Liver (tissue), 9 donors: ENCODE data around the gene INPP4B. TPM values are rescaled to one million over a fixed set of nuclear protein-coding genes. Genes with fewer than 3 reads are reported as not detected.

ENCODE experiments used
- DNase-seq: peaks from one replicate; pipeline ENCODE4 v3.0.0-alpha.2; 2017; ENCODE audit warnings: low spot score
- H3K27ac ChIP-seq, 2 donors: one replicate each; pipeline ENCODE4 v1.7.0; 2013; ENCODE audit warnings: inconsistent platforms in 2 of 2, low read length in 2 of 2, control low read depth in 1 of 2, low read depth in 1 of 2, mild to moderate bottlenecking in 1 of 2
- H3K27me3 ChIP-seq, 4 donors: one replicate each; pipeline versions ENCODE4 v1.6.1 to v1.7.0; 2013; ENCODE audit warnings: low read length in 3 of 4, inconsistent platforms in 1 of 4, mild to moderate bottlenecking in 1 of 4, moderate library complexity in 1 of 4; ENCODE audit not compliant: control insufficient read depth in 4 of 4, insufficient read depth in 4 of 4
- H3K36me3 ChIP-seq, 4 donors: one replicate each; pipeline versions ENCODE4 v1.6.1 to v1.7.0; 2013; ENCODE audit warnings: low read length in 3 of 4, mild to moderate bottlenecking in 3 of 4, low read depth in 1 of 4, moderate library complexity in 1 of 4; ENCODE audit not compliant: control insufficient read depth in 4 of 4, insufficient read depth in 3 of 4
- H3K4me1 ChIP-seq, 4 donors: one replicate each; pipeline versions ENCODE4 v1.6.1 to v1.7.0; 2013; ENCODE audit warnings: low read length in 3 of 4, mild to moderate bottlenecking in 3 of 4, moderate library complexity in 1 of 4; ENCODE audit not compliant: control insufficient read depth in 4 of 4, insufficient read depth in 4 of 4
- H3K4me3 ChIP-seq, 3 donors: one replicate each; pipeline versions ENCODE4 v1.6.1 to v1.7.0; 2013; ENCODE audit warnings: low read length in 3 of 3, control low read depth in 1 of 3, low read depth in 1 of 3, mild to moderate bottlenecking in 1 of 3
- H3K9ac ChIP-seq, 2 donors: one replicate each; pipeline ENCODE4 v1.7.0; 2013; ENCODE audit warnings: low read length in 2 of 2, mild to moderate bottlenecking in 2 of 2, moderate library complexity in 2 of 2, control low read depth in 1 of 2, low read depth in 1 of 2
- H3K9me3 ChIP-seq, 4 donors: one replicate each; pipeline versions ENCODE4 v1.6.1 to v1.7.0; 2013; ENCODE audit warnings: low read length in 3 of 4; ENCODE audit not compliant: control insufficient read depth in 4 of 4
- ATF3 ChIP-seq: IDR thresholded peaks from 2 replicates; pipeline ENCODE4 v1.6.1; 2016; ENCODE audit warnings: antibody characterized with exemption
- CTCF ChIP-seq: fragments of 150-350 bp; IDR thresholded peaks from 2 replicates; pipeline ENCODE4 v1.5.1; 2017; ENCODE audit warnings: improper control_type of control experiment, low read depth, low read length; ENCODE audit not compliant: missing input control
- FOXA1 ChIP-seq: IDR thresholded peaks from 2 replicates; pipeline ENCODE4 v1.6.1; 2016; ENCODE audit warnings: antibody characterized with exemption
- GABPA ChIP-seq, 2 donors: IDR thresholded peaks in 1 of 2; conservative IDR thresholded peaks in 1 of 2; 2 replicates each; pipeline ENCODE4 v1.6.1; 2016; ENCODE audit warnings: antibody characterized with exemption in 2 of 2, mild to moderate bottlenecking in 1 of 2, moderate library complexity in 1 of 2
- HNF4G ChIP-seq: IDR thresholded peaks from 2 replicates; pipeline ENCODE4 v1.6.1; 2016; ENCODE audit warnings: antibody characterized with exemption
- JUND ChIP-seq, 2 donors: IDR thresholded peaks; 2 replicates each; pipeline ENCODE4 v1.6.1; 2016; ENCODE audit warnings: antibody characterized with exemption in 2 of 2
- NR2F2 ChIP-seq: IDR thresholded peaks from 2 replicates; pipeline ENCODE4 v1.6.1; 2016; ENCODE audit warnings: antibody characterized with exemption
- RAD21 ChIP-seq, 2 donors: IDR thresholded peaks; 2 replicates each; pipeline ENCODE4 v1.6.1; 2016; ENCODE audit warnings: antibody characterized with exemption in 2 of 2, mild to moderate bottlenecking in 2 of 2
- RXRA ChIP-seq, 2 donors: IDR thresholded peaks; 2 replicates each; pipeline ENCODE4 v1.6.1; 2017 to 2018; ENCODE audit warnings: antibody characterized with exemption in 2 of 2, mild to moderate bottlenecking in 1 of 2
- TAF1 ChIP-seq: conservative IDR thresholded peaks from 2 replicates; pipeline ENCODE4 v1.6.1; 2016; ENCODE audit warnings: antibody characterized with exemption, mild to moderate bottlenecking
- YY1 ChIP-seq: IDR thresholded peaks from 2 replicates; pipeline ENCODE4 v1.6.1; 2016; ENCODE audit warnings: antibody characterized with exemption, mild to moderate bottlenecking
- ZBTB33 ChIP-seq: IDR thresholded peaks from 2 replicates; pipeline ENCODE4 v1.6.1; 2016; ENCODE audit warnings: antibody characterized with exemption
- WGBS: extraction: QIAGEN DNeasy Blood & Tissue Kit; methylation state at CpG from one replicate; pipeline ENCODE4 v1.1.7; 2013; 5-methylcytosine and 5-hydroxymethylcytosine counted together
- polyA plus RNA-seq, 2 donors: library from polyadenylated mRNA; stranded (reverse) in 1 of 2; unstranded in 1 of 2; fragments of 200-250 nt in 1 of 2; fragments of >200 nt in 1 of 2; fragmentation: Nextera tagmentation in 1 of 2; extraction: Ambion mirVana in 1 of 2; gene quantifications; one replicate each; pipeline versions ENCODE4 v1.2.1 to v1.2.3, GENCODE V29; 2013 to 2015
- total RNA-seq, 2 donors: library from RNA; depleted of rRNA; stranded (reverse); fragments of >200 nt; gene quantifications; one replicate each; pipeline ENCODE4 v1.2.3, GENCODE V29; 2014
- TF ChIP-seq, protein P1 (sequence below): IDR thresholded peaks from 2 replicates; pipeline ENCODE4 v1.6.1; 2016; ENCODE audit warnings: antibody characterized with exemption, mild to moderate bottlenecking
- donor health status: healthy.
- donor health status: healthy.
- donor health status: healthy.
- donor health status: healthy.
- donor health status: healthy.

Gene INPP4B
- total and polyA plus RNA-seq, 4 donors, result 0.43 to 2.8 (median 1.6) TPM

DNA sequence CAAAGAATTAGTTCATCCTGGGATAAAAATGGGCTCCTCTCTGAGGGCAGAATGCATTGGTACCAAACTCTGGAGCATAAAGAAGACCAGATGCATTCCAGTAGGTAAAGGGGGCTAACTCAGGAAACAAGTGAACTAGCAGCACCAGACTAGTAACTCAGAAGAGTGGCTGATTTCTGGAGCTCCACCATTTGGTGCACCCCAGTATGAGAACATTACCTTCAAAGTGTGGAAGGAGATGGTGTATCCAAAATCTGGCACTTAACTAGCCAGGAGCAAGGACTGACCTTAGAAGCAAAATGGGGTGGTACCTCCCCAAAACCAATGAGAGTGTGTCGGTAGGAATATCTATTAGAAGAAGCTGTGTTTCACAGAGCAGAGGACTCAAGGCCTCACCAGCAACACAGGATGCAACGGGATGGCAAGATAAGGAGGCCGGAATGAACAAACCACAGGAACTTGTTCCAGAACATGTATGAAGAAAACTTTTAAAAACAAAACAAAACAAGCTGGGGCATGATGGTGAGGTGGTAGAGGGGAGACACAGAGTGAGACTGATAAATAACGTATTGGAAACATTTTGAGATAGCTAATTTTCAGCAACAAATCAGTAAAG lies 142.3 kb downstream of the INPP4B start:
- Histone ChIP-seq H3K27me3 (no peaks in the 10 kb centered on the region), H3K4me1 (no peaks in the 10 kb centered on the region), H3K9me3 (peaks cover 0 to 3% (median under 1%) of the 10 kb centered on the region in 4 donors), H3K4me3 (no peak overlapping the region), H3K36me3 (no peaks in the 10 kb centered on the region), H3K27ac (no peak overlapping the region), H3K9ac (no peak overlapping the region)
- WGBS, result 61% methylated on average over 4 of the region's 4 CpGs
- TF ChIP-seq YY1 (no peak), ZBTB33 (no peak), FOXA1 (no peak), JUND (IDR thresholded peaks at IDR 0.05) (no peak), RXRA (IDR thresholded peaks at IDR 0.05) (no peak), HNF4G (no peak), GABPA (IDR thresholded peaks at IDR 0.05 in 1 of 2, conservative IDR thresholded peaks at IDR 0.05 in 1 of 2) (no peak), NR2F2 (no peak), ATF3 (no peak), CTCF (no peak), TAF1 (no peak)
- TF ChIP-seq, protein P1, sequence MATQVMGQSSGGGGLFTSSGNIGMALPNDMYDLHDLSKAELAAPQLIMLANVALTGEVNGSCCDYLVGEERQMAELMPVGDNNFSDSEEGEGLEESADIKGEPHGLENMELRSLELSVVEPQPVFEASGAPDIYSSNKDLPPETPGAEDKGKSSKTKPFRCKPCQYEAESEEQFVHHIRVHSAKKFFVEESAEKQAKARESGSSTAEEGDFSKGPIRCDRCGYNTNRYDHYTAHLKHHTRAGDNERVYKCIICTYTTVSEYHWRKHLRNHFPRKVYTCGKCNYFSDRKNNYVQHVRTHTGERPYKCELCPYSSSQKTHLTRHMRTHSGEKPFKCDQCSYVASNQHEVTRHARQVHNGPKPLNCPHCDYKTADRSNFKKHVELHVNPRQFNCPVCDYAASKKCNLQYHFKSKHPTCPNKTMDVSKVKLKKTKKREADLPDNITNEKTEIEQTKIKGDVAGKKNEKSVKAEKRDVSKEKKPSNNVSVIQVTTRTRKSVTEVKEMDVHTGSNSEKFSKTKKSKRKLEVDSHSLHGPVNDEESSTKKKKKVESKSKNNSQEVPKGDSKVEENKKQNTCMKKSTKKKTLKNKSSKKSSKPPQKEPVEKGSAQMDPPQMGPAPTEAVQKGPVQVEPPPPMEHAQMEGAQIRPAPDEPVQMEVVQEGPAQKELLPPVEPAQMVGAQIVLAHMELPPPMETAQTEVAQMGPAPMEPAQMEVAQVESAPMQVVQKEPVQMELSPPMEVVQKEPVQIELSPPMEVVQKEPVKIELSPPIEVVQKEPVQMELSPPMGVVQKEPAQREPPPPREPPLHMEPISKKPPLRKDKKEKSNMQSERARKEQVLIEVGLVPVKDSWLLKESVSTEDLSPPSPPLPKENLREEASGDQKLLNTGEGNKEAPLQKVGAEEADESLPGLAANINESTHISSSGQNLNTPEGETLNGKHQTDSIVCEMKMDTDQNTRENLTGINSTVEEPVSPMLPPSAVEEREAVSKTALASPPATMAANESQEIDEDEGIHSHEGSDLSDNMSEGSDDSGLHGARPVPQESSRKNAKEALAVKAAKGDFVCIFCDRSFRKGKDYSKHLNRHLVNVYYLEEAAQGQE, result no peak
- DNase-seq, result no peak

- no peaks in the 10 kb centered on the region for H3K27me3 ChIP-seq
- H3K36me3 ChIP-seq, result no peaks in the 10 kb centered on the region
- H3K9ac ChIP-seq, result no peak overlapping the region
- no peak overlapping the region for H3K27ac ChIP-seq
- no peak for TF ChIP-seq TAF1
- no peak for TF ChIP-seq RAD21 (IDR thresholded peaks at IDR 0.05)
- no peak for TF ChIP-seq RXRA (IDR thresholded peaks at IDR 0.05)
- no peak for TF ChIP-seq HNF4G
- no peak for TF ChIP-seq ZBTB33
- TF ChIP-seq NR2F2, result no peak
- no peak for TF ChIP-seq GABPA (IDR thresholded peaks at IDR 0.05 in 1 of 2, conservative IDR thresholded peaks at IDR 0.05 in 1 of 2)
- TF ChIP-seq, protein P1, result no peak
- no peak overlapping the region for H3K4me3 ChIP-seq
- peaks cover 0 to 3% (median 0%) of the 10 kb centered on the region in 4 donors for H3K9me3 ChIP-seq
- DNase-seq, result no peak
- no peaks in the 10 kb centered on the region for H3K4me1 ChIP-seq
These were observed 145.1 kb downstream of the INPP4B start for GRCh38 chr4:142701017-142701416.
